IMR-90 (cell line): ENCODE measurements around the gene NARS2.

Experiments used
- BHLHE40 ChIP-seq: fragments of 150-350 bp; IDR thresholded peaks from 2 replicates; pipeline ENCODE4 v1.6.1; 2016; ENCODE audit warnings: mild to moderate bottlenecking, low read depth, low read length
- CEBPB ChIP-seq: IDR thresholded peaks from 2 replicates; pipeline ENCODE4 v1.6.1; 2012; ENCODE audit warnings: low read depth, low read length, improper control_type of control experiment
- CHD1 ChIP-seq: IDR thresholded peaks from 2 replicates; pipeline ENCODE4 v1.6.1; 2012; ENCODE audit warnings: low read depth, low read length, improper control_type of control experiment
- CTCF ChIP-seq: conservative IDR thresholded peaks from 2 replicates; pipeline ENCODE4 v1.5.1; 2012; ENCODE audit warnings: mild to moderate bottlenecking, low read depth, low read length, improper control_type of control experiment
- FOS ChIP-seq: fragments of 150-350 bp; IDR thresholded peaks from 2 replicates; pipeline ENCODE4 v1.6.1; 2016; ENCODE audit warnings: low read depth, low read length
- MAFK ChIP-seq: IDR thresholded peaks from 2 replicates; pipeline ENCODE4 v1.6.1; 2012; ENCODE audit warnings: low read depth, low read length, improper control_type of control experiment
- POLR2A ChIP-seq: IDR thresholded peaks from 2 replicates; pipeline ENCODE4 v1.6.1; 2012; ENCODE audit warnings: mild to moderate bottlenecking, low read depth, low read length
- RAD21 ChIP-seq: IDR thresholded peaks from 2 replicates; pipeline ENCODE4 v1.6.1; 2012; ENCODE audit warnings: low read length, improper control_type of control experiment
- RFX5 ChIP-seq: IDR thresholded peaks from 2 replicates; pipeline ENCODE4 v1.8.0; 2012; ENCODE audit warnings: low read depth, mild to moderate bottlenecking, low read length, moderate library complexity

GRCh38 chr11:78432058-78432515 is 142.6 kb downstream of the NARS2 start:
- TF ChIP-seq CTCF (peak; percentile 40), POLR2A (no peak), CEBPB (no peak), RAD21 (no peak), BHLHE40 (no peak), RFX5 (no peak), MAFK (no peak), FOS (no peak), CHD1 (no peak)
